Measurements from ENCODE around the gene DUOX1. TPM values are rescaled to one million over a fixed set of nuclear protein-coding genes. Genes with fewer than 3 reads are reported as not detected.
"Not testable (repeated sequence)": the region's sequence is repeated elsewhere in the genome, so short reads cannot be mapped to it uniquely, and the experiment has no call there.

DUOX1 gene
- polyA plus RNA-seq, 1 donor from 2014 or later: 1.4 TPM

GRCh38 chr15:45122719-45123118 is 7.1 kb upstream of the DUOX1 start:
- peaks cover 2 to 6% (median 6%) of the 10 kb centered on the region in 3 donors for H3K4me1 Mint-ChIP-seq

GRCh38 chr15:45123397-45123796 is 6.4 kb upstream of the DUOX1 start:
- Mint-ChIP-seq H3K4me1 (peaks cover 0 to 4% (median under 1%) of the 10 kb centered on the region in 3 donors), H3K9me3 (no peaks in the 10 kb centered on the region), H3K27me3 (peaks cover 29% of the 10 kb centered on the region), H3K36me3 (peaks cover under 1% of the 10 kb centered on the region), H3K4me3 (no peak overlapping the region), H3K27ac (no peak overlapping the region)

More at GRCh38 chr15:45122719-45123118, 7.1 kb upstream of the DUOX1 start:
- H3K4me3 Mint-ChIP-seq: no peak overlapping the region
- H3K27ac Mint-ChIP-seq: no peak overlapping the region
- H3K36me3 Mint-ChIP-seq: no peaks in the 10 kb centered on the region
- peaks cover 31% of the 10 kb centered on the region for H3K27me3 Mint-ChIP-seq
- no peaks in the 10 kb centered on the region for H3K9me3 Mint-ChIP-seq

GRCh38 chr15:45126535-45127158 is 3.1 kb upstream of the DUOX1 start:
- Mint-ChIP-seq H3K27ac (no peak overlapping the region), H3K4me3 (peak overlapping the region in 1 of 4 donors; percentile 24)

GRCh38 chr15:45128971-45129639 is 689 bp upstream of the DUOX1 start:
- peak overlapping the region in 3 of 4 donors; percentile 43 to 59 (median 44) for H3K4me3 Mint-ChIP-seq
- H3K9me3 Mint-ChIP-seq: no peaks in the 10 kb centered on the region
- no peak overlapping the region for H3K27ac Mint-ChIP-seq
- peaks cover 42% of the 10 kb centered on the region for H3K27me3 Mint-ChIP-seq
- peaks cover 2 to 5% (median 3%) of the 10 kb centered on the region in 3 donors for H3K4me1 Mint-ChIP-seq
- H3K36me3 Mint-ChIP-seq: peaks cover 1% of the 10 kb centered on the region

More at GRCh38 chr15:45126535-45127158, 3.1 kb upstream of the DUOX1 start:
- Mint-ChIP-seq H3K27me3 (peaks cover 40% of the 10 kb centered on the region), H3K36me3 (peaks cover 1% of the 10 kb centered on the region), H3K4me1 (peaks cover 2 to 5% (median 3%) of the 10 kb centered on the region in 3 donors), H3K9me3 (no peaks in the 10 kb centered on the region)

- Mint-ChIP-seq H3K27me3 (peaks cover 47% of the 10 kb centered on the region), H3K4me3 (peak overlapping the region in 3 of 4 donors; percentile 9 to 63 (median 39)), H3K36me3 (peaks cover 1% of the 10 kb centered on the region), H3K27ac (peak overlapping the region in 1 of 3 donors; percentile 31), H3K4me1 (peaks cover 2 to 8% (median 7%) of the 10 kb centered on the region in 3 donors), H3K9me3 (no peaks in the 10 kb centered on the region)
Observed at GRCh38 chr15:45130291-45131000, 652 bp downstream of the DUOX1 start.

GRCh38 chr15:45131510-45131909 is 1.7 kb downstream of the DUOX1 start:
- H3K36me3 Mint-ChIP-seq: peaks cover 1% of the 10 kb centered on the region
- H3K9me3 Mint-ChIP-seq: no peaks in the 10 kb centered on the region
- peaks cover 50% of the 10 kb centered on the region for H3K27me3 Mint-ChIP-seq
- H3K27ac Mint-ChIP-seq: no peak overlapping the region
- peaks cover 4 to 9% (median 8%) of the 10 kb centered on the region in 3 donors for H3K4me1 Mint-ChIP-seq
- no peak overlapping the region for H3K4me3 Mint-ChIP-seq

GRCh38 chr15:45132844-45133560 is 3.2 kb downstream of the DUOX1 start:
- H3K27me3 Mint-ChIP-seq: peaks cover 48% of the 10 kb centered on the region
- H3K4me1 Mint-ChIP-seq: peaks cover 4 to 9% (median 8%) of the 10 kb centered on the region in 3 donors
- H3K9me3 Mint-ChIP-seq: no peaks in the 10 kb centered on the region
- peaks cover 3% of the 10 kb centered on the region for H3K36me3 Mint-ChIP-seq
- no peak overlapping the region for H3K27ac Mint-ChIP-seq
- H3K4me3 Mint-ChIP-seq: no peak overlapping the region

- Mint-ChIP-seq H3K27me3 (peaks cover 48% of the 10 kb centered on the region), H3K9me3 (no peaks in the 10 kb centered on the region), H3K4me3 (no peak overlapping the region), H3K36me3 (peaks cover 2% of the 10 kb centered on the region), H3K4me1 (peaks cover 2 to 8% (median 8%) of the 10 kb centered on the region in 3 donors), H3K27ac (no peak overlapping the region)
Observed at GRCh38 chr15:45133561-45133920, 3.7 kb downstream of the DUOX1 start.

- Mint-ChIP-seq H3K27me3 (peaks cover 43% of the 10 kb centered on the region), H3K9me3 (no peaks in the 10 kb centered on the region), H3K4me1 (peaks cover 2 to 8% (median 8%) of the 10 kb centered on the region in 3 donors)
Observed at GRCh38 chr15:45134046-45134445, 4.3 kb downstream of the DUOX1 start.

GRCh38 chr15:45134682-45135604 is 5.1 kb downstream of the DUOX1 start:
- H3K27ac Mint-ChIP-seq: no peak overlapping the region
- peaks cover 2% of the 10 kb centered on the region for H3K36me3 Mint-ChIP-seq
- peaks cover 2 to 8% (median 8%) of the 10 kb centered on the region in 3 donors for H3K4me1 Mint-ChIP-seq
- no peaks in the 10 kb centered on the region for H3K9me3 Mint-ChIP-seq
- peaks cover 39% of the 10 kb centered on the region for H3K27me3 Mint-ChIP-seq
- peak overlapping the region in 3 of 4 donors; percentile 47 to 67 (median 47) for H3K4me3 Mint-ChIP-seq

More at GRCh38 chr15:45134046-45134445, 4.3 kb downstream of the DUOX1 start:
- Mint-ChIP-seq H3K36me3 (peaks cover 2% of the 10 kb centered on the region), H3K27ac (no peak overlapping the region), H3K4me3 (no peak overlapping the region)

- peaks cover 31% of the 10 kb centered on the region for H3K27me3 Mint-ChIP-seq
- peak overlapping the region in 1 of 4 donors; percentile 79 for H3K4me3 Mint-ChIP-seq
- not testable (repeated sequence) for H3K4me1 Mint-ChIP-seq, H3K27ac Mint-ChIP-seq, H3K36me3 Mint-ChIP-seq, H3K9me3 Mint-ChIP-seq
Observed at GRCh38 chr15:45135705-45136377, 6.0 kb downstream of the DUOX1 start.

GRCh38 chr15:45136378-45136764 is 6.6 kb downstream of the DUOX1 start:
- Mint-ChIP-seq H3K36me3 (peaks cover 2% of the 10 kb centered on the region), H3K4me3 (peak overlapping the region in 2 of 4 donors; percentile 74 to 79), H3K27me3 (peaks cover 31% of the 10 kb centered on the region), H3K27ac (no peak overlapping the region), H3K4me1 (peaks cover 2 to 6% (median 3%) of the 10 kb centered on the region in 3 donors), H3K9me3 (no peaks in the 10 kb centered on the region)

- peaks cover 2% of the 10 kb centered on the region for H3K36me3 Mint-ChIP-seq
- no peak overlapping the region for H3K4me3 Mint-ChIP-seq
- H3K9me3 Mint-ChIP-seq: no peaks in the 10 kb centered on the region
- H3K27me3 Mint-ChIP-seq: peaks cover 28% of the 10 kb centered on the region
- H3K4me1 Mint-ChIP-seq: peaks cover 2 to 6% (median 3%) of the 10 kb centered on the region in 3 donors
- H3K27ac Mint-ChIP-seq: no peak overlapping the region
Observed at GRCh38 chr15:45137703-45138102, 7.9 kb downstream of the DUOX1 start.

Data from IgD-negative memory B cell (primary cell).